Activated CD8-positive, alpha-beta memory T cell treated with anti-CD3 and anti-CD28 coated beads for 24 hours (primary cell): ENCODE measurements around the gene RPL7L1.
"Not testable (repeated sequence)": the region's sequence is repeated elsewhere in the genome, so short reads cannot be mapped to it uniquely, and the experiment has no call there.

ENCODE experiments used
- DNase-seq: peaks from one replicate; pipeline ENCODE4 v3.0.0-alpha.2; 2020

Gene RPL7L1

DNA sequence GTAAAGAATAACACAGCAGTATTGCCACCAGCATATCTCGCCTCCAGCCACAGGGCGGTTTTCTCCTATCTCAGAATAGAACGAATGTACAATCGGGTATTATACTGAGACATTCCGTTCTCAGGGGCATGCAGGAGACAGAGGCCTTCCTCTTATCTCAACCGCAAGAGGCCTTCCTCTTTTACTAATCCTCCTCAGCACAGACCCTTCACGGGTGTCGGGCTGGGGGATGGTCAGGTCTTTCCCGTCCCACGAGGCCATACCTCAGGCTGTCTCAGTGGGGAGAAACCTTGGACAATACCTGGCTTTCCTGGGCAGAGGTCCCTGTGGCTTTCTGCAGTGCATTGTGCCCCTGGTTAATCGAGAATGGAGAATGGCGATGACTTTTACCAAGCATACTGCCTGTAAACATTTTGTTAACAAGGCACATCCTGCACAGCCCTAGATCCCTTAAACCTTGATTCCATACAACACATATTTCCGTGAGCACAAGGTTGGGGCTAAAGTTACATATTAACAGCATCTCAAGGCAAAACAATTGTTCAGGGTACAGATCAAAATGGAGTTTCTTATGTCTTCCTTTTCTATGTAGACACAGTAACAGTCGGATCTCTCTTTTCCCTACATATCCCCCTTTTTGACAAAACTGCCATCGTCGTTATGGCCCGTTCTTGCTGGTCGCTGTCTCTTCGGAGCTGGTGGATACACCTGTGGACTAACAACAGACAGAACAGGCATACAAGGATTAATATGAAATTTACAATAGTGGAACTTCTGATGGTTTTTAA, 14.8 kb downstream of the RPL7L1 start:
- not testable (repeated sequence) for DNase-seq

DNA sequence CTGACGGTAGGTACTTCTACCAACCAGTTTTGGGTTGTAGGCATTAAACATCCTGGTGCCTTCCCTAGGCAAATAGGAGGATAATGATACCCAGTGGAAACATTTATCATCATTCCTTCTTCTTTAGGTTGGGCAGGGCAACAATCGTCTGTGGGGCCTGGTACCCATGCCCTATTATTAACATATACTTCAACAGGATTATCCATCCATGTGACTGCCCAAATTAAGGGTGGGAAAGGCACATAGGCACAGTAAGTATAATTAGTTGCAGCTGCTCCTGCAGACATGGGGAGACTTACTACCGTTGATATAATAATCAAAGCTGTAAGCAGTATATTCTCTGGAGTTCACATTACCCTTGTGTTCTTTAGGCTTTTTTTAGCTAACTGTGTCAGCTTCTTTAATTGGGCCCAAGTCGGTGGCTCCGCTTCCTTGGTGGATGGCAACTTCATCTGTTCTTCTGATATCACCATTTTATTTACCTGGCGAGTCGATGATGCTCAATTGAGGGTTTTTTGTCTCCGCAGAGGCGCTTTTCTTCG, 16.8 kb downstream of the RPL7L1 start:
- DNase-seq: no peak

DNA sequence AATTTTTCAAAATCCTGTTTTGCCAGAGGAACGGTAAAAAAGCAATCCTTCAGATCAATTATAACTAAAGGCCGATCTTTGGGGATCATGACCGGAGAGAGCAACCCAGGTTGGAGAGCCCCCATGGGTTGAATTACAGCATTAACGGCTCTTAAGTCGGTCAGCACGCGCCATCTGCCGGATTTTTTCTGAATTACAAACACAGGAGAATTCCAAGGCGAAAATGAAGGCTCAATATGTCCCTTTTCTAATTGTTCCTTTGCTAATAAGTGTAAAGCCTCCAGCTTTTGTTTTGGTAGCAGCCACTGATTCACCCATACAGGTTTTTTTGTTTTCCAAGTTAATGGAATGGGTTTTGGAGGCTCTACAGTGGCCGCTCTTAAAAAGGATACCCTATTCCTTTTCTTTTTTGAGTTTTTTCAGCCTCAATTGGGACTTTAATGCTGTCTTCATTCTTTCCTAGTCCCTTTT, 19.5 kb downstream of the RPL7L1 start:
- peak; percentile 84 for DNase-seq

GRCh38 chr6:42899871-42900270, 20.5 kb downstream of the RPL7L1 start:
- no peak for DNase-seq

GRCh38 chr6:42901538-42901957, 22.1 kb downstream of the RPL7L1 start:
- peak; percentile 82 for DNase-seq

- not testable (repeated sequence) for DNase-seq
Measured at GRCh38 chr6:42902429-42903263, 23.2 kb downstream of the RPL7L1 start.

GRCh38 chr6:42904467-42904866, 25.1 kb downstream of the RPL7L1 start:
- no peak for DNase-seq

DNA sequence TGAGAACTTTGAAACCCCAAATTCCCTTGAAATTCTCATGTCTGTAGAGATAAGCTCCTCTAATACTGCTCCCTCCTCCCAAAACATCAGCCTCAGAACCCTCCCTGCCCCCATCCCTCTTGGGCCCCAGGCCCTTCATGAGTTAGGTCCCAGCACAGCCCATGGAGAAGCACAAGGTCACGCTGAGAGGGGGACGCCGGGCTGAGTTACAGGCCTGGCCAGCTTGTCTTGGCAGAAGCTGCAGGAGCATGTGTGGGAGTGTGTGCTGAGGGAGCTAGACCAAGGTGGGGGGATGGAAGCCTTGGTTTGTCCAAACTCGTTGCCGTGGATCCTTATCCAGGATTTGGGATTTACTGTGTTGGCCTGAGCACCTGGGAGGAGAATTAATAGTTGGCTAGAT, 27.9 kb downstream of the RPL7L1 start:
- no peak for DNase-seq

DNA sequence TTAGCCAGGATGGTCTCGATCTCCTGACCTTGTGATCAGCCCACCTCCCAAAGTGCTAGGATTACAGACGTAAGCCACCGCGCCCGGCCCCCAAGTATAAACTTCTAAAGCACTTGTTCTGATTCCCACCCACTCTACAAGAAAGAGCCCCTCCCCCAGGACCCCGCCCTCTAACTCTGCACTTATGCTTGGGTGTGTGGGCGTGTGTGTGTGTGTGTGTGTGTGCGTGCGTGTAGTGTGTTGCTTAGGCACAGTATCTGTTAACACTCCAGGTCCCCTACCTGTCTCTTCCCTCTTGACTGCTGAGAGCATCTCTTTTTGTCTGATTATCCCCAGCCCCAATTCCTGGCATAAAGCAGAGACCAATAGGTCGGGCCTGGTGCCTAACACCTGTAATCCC, 30.4 kb downstream of the RPL7L1 start:
- DNase-seq: no peak

GRCh38 chr6:42911171-42912021, 32.0 kb downstream of the RPL7L1 start:
- no peak for DNase-seq

GRCh38 chr6:42914546-42914945, 35.1 kb downstream of the RPL7L1 start:
- no peak for DNase-seq

DNA sequence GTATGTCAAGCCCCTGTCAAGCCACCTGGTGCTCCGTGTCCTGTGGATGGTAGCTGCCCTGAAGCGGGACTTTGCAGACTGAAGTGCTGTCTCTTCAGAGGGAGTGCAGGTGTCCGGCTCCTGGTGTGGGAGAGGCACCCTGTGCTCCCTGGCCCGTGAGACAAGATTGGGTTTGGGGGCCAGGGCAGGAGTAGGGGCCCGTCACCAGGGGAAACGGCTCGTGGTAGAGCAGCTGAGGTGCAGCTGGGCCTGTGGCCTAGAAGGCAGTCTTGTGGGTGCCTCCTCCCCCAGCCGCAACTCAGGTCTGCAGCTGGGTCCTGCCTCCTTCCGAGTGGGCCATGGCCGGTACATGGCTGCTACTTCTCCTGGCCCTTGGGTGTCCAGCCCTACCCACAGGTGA, 36.3 kb downstream of the RPL7L1 start, which contains the start of gene PTCRA:
Gene PTCRA (plus strand): TSS at position 322 of the 400 bp plus-strand sequence. CDS start 17 bp downstream, at position 339.
- no peak for DNase-seq

- no peak for DNase-seq
Measured at GRCh38 chr6:42916288-42916687, 36.9 kb downstream of the RPL7L1 start.

DNA sequence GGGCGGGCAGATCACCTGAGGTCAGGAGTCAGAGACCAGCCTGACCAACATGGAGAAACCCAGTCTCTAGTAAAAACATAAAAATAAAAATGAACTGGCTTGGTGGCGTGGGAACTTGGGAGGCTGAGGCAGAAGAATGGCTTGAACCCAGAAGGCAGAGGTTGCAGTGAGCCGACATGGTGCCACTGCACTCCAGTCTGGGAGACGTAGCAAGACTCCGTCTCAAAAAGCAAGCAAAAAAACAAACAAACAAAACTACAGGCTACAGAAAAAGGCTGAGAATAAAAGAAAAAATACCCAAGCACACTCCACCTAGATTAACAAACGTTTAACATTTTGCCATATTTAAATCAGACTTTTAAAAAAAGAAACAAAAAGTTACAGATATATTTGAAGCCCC, 42.4 kb downstream of the RPL7L1 start:
- DNase-seq: no peak

DNA sequence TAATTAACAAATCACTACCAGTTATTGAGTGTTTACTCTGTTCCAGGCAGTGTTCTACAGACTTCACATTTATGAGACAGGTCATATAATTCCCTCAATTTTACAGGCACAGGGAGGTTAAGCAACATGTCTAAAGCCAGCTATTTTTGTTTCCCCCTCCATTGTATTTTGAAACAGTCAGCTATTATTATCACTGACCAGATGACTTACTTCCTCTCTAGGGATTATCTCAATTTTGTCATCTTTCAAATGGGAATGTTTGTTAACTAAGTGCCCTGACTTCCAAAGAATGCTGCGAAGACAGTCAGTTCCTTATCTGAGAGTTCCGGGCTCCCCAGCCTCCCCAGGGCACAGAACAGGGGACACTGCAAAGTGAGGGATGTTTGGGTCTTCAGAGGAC, 44.2 kb downstream of the RPL7L1 start:
- DNase-seq: no peak

DNA sequence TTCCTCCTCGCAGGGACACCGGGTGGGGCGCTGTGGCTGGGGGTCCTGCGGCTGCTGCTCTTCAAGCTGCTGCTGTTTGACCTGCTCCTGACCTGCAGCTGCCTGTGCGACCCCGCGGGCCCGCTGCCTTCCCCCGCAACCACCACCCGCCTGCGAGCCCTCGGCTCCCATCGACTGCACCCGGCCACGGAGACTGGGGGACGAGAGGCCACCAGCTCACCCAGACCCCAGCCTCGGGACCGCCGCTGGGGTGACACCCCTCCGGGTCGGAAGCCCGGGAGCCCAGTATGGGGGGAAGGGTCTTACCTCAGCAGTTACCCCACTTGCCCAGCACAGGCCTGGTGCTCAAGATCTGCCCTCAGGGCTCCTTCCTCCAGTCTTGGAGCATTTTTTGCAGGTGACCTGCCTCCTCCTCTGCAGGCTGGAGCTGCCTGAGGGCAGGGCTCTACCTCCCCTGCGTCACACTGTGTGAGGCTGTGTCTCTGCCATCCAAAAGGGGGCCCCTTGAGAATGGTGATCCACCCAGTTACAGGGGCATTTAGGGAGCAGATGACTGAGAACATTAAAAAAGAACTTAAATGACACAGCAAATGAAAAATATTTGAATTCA, 45.9 kb downstream of the RPL7L1 start:
- no peak for DNase-seq

GRCh38 chr6:42928986-42929820, 49.8 kb downstream of the RPL7L1 start, which contains the start of gene CNPY3:
CNPY3 (plus strand) TSS chr6:42929480; CDS start chr6:42929571, 91 bp downstream.
- peak; percentile 94 for DNase-seq

GRCh38 chr6:42929821-42930360, 50.5 kb downstream of the RPL7L1 start:
- peak; percentile 91 for DNase-seq

DNA sequence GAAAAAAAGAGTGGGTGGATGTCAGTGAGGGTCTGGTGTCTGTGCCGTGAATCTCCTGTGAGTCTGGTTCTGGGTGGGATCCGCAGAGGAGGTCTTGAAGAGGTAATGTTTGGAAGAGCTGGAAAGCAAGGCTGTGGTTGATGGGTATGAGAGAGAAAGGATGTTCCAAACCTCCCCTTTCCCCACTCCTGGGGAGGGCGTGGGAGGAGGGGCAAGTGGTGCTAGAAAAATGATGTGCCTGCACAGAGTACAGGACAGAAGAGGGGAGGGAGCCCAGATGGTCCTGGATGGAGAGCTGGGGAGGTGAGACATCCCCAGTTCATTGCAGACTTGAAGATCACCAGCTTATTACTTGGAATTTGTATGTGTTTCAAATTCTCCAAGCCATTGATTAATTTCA, 53.0 kb downstream of the RPL7L1 start:
- no peak for DNase-seq

DNA sequence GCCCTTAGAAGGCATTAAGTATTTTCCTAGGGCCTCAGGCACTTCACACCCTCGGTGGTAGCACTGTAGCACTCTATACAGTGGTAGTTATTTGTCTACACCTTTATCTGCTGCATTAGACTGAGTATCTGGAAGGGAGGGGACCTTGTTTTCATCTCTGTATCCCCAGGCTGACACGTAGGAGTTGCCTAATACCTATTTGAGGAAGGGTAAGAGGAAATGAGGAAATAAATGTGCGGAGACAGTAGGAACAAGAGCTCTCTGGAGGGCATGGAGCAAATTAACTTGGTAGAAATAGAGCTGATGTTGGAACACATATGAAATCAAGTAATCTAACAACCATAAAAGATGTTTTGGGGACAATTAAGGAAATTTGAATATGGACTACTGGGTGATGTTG, 53.8 kb downstream of the RPL7L1 start:
- no peak for DNase-seq

GRCh38 chr6:42935322-42935721, 55.9 kb downstream of the RPL7L1 start:
- DNase-seq: no peak
